GM18907 (cell line): ENCODE data around the gene OR10K2.

Source experiments
- ATAC-seq: cut with Tn5 transposase; IDR thresholded peaks from one replicate; pipeline ENCODE4 v1.9.1; 2021; ENCODE audit warnings: mild to moderate bottlenecking, moderate library complexity; ENCODE audit not compliant: unreplicated experiment

The OR10K2 gene

DNA sequence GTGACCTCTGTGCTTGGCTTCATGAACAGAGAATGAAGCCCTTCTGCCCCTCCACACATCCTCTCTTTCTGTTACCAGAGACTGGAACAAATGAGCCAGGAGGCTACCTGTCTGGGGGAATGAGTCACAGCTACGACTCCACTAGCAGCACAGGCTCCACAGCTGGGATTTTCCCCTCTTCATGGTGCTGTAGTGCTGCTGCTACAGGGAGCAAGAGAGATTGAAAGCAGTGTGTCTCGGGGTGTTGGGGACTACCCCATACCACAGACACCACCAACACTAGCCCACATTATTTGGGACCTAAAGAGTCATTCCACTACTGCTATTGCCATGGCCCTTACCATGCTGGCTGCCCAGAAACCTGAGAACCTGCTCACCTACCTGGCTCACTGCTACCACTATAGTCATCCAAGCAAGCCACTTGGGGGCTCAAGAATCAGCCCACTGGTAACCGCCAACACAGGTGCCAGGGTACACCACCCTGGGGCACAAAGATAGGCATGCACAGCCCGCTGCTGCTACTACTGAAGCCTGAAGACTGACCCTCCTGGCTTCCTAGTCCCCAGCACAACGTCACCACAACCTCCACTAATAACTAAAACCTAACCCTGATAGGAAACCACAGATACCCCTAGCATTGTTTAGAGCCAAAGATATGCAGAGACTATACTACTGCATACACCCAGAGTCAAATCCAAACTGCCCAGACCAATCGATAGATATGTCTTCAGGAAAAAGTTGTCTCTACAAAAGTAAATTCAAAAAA, 54.7 kb downstream of the OR10K2 start:
- peak; percentile 98 for ATAC-seq
